Spleen (tissue), 7 donors: ENCODE measurements around the gene CDH13.

Experiments used
- POLR2A ChIP-seq, 3 donors: fragments of 450-650 bp; IDR thresholded peaks; one replicate each; pipeline ENCODE4 v1.5.1; 2017; ENCODE audit warnings: antibody characterized with exemption in 3 of 3, mild to moderate bottlenecking in 1 of 3
- TF ChIP-seq, protein P1 (sequence below), 11 experiments: fragments of 200-600 bp in 7 of 11; fragments of 450-650 bp in 4 of 11; sonication (generic) in 4 of 11; IDR thresholded peaks in 8 of 11; conservative IDR thresholded peaks in 3 of 11; 1 replicate in 7 of 11; 2 replicates in 4 of 11; pipeline versions ENCODE4 v1.4.0 to v1.8.0; 2016 to 2021; ENCODE audit warnings: antibody characterized with exemption in 11 of 11, inconsistent platforms in 4 of 11, mild to moderate bottlenecking in 1 of 11
- donor health status: DM: no; HTN: no; CAD: no; lungs with moderate emphysema.
- donor health status: DM: no; HTN: no; CAD: no.
- donor health status: DM: no; HTN: no; CAD: no.

DNA sequence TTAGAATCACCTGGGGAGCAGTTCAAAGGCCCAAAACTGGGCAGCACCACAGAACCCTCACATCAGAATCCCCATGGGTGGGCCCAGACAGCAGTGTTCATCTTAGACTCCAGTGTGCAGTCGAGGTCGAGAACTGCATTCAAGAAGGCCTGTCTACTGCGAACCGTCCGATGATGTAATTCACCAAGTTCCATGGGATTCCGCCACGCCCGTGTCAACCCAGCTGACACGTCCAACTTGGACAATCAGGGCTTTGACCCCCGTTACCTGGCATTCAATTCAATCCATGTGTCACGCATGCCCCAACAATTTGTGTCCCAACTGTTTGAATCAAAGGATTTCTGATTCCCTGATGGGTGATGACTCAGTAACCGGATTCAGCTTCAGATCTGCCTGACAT is 1190.3 kb downstream of the CDH13 start:
- TF ChIP-seq, protein P1, sequence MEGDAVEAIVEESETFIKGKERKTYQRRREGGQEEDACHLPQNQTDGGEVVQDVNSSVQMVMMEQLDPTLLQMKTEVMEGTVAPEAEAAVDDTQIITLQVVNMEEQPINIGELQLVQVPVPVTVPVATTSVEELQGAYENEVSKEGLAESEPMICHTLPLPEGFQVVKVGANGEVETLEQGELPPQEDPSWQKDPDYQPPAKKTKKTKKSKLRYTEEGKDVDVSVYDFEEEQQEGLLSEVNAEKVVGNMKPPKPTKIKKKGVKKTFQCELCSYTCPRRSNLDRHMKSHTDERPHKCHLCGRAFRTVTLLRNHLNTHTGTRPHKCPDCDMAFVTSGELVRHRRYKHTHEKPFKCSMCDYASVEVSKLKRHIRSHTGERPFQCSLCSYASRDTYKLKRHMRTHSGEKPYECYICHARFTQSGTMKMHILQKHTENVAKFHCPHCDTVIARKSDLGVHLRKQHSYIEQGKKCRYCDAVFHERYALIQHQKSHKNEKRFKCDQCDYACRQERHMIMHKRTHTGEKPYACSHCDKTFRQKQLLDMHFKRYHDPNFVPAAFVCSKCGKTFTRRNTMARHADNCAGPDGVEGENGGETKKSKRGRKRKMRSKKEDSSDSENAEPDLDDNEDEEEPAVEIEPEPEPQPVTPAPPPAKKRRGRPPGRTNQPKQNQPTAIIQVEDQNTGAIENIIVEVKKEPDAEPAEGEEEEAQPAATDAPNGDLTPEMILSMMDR (IDR thresholded peaks at IDR 0.05 in 8 of 11, conservative IDR thresholded peaks at IDR 0.05 in 3 of 11), result no peak
- no peak for TF ChIP-seq POLR2A (IDR thresholded peaks at IDR 0.05)
